ENCODE data around the gene SMIM3.
"Not testable (repeated sequence)": the region's sequence is repeated elsewhere in the genome, so short reads cannot be mapped to it uniquely, and the experiment has no call there.

Gene SMIM3

GRCh38 chr5:150783422-150783928 lies 4.9 kb downstream of the SMIM3 start:
- Histone ChIP-seq H3K36me3 (ENCODE audit: control insufficient read depth in 1 of 2, insufficient read depth in 2 of 2, low read length in 2 of 2) (peaks cover 0 to 12% of the 10 kb centered on the region in 2 donors), H3K4me3 (ENCODE audit: low read depth in 1 of 2, low read length in 2 of 2) (peak overlapping the region; percentile 15 to 30), H3K4me1 (ENCODE audit: control insufficient read depth in 1 of 2, insufficient read depth in 2 of 2, low read length in 2 of 2) (peaks cover 28 to 43% of the 10 kb centered on the region in 2 donors), H3K27me3 (ENCODE audit: low read depth, low read length) (no peaks in the 10 kb centered on the region), H3K27ac (ENCODE audit: low read length) (peak overlapping the region; percentile 94), H3K9me3 (ENCODE audit: control insufficient read depth in 1 of 2, low read length in 2 of 2) (no peaks in the 10 kb centered on the region)

- Histone ChIP-seq H3K36me3 (ENCODE audit: control insufficient read depth in 1 of 2, insufficient read depth in 2 of 2, low read length in 2 of 2) (peaks cover 0 to 6% of the 10 kb centered on the region in 2 donors), H3K27me3 (ENCODE audit: low read depth, low read length) (no peaks in the 10 kb centered on the region), H3K4me1 (ENCODE audit: control insufficient read depth in 1 of 2, insufficient read depth in 2 of 2, low read length in 2 of 2) (peaks cover 35 to 52% of the 10 kb centered on the region in 2 donors), H3K27ac (ENCODE audit: low read length) (no peak overlapping the region), H3K9me3 (ENCODE audit: control insufficient read depth in 1 of 2, low read length in 2 of 2) (no peaks in the 10 kb centered on the region), H3K4me3 (ENCODE audit: low read depth in 1 of 2, low read length in 2 of 2) (no peak overlapping the region)
Observed at GRCh38 chr5:150785950-150786349, 7.4 kb downstream of the SMIM3 start.

GRCh38 chr5:150786876-150787275 lies 8.3 kb downstream of the SMIM3 start:
- no peak overlapping the region for H3K4me3 ChIP-seq (ENCODE audit: low read depth in 1 of 2, low read length in 2 of 2)
- peaks cover 30 to 49% of the 10 kb centered on the region in 2 donors for H3K4me1 ChIP-seq (ENCODE audit: control insufficient read depth in 1 of 2, insufficient read depth in 2 of 2, low read length in 2 of 2)
- H3K27me3 ChIP-seq (ENCODE audit: low read depth, low read length), result no peaks in the 10 kb centered on the region
- peak overlapping the region; percentile 62 for H3K27ac ChIP-seq (ENCODE audit: low read length)
- no peaks in the 10 kb centered on the region for H3K9me3 ChIP-seq (ENCODE audit: control insufficient read depth in 1 of 2, low read length in 2 of 2)
- H3K36me3 ChIP-seq (ENCODE audit: control insufficient read depth in 1 of 2, insufficient read depth in 2 of 2, low read length in 2 of 2), result no peaks in the 10 kb centered on the region

- no peaks in the 10 kb centered on the region for H3K27me3 ChIP-seq (ENCODE audit: low read depth, low read length)
- no peaks in the 10 kb centered on the region for H3K36me3 ChIP-seq (ENCODE audit: control insufficient read depth in 1 of 2, insufficient read depth in 2 of 2, low read length in 2 of 2)
- H3K9me3 ChIP-seq (ENCODE audit: control insufficient read depth in 1 of 2, low read length in 2 of 2), result no peaks in the 10 kb centered on the region
- peaks cover 24 to 42% of the 10 kb centered on the region in 2 donors for H3K4me1 ChIP-seq (ENCODE audit: control insufficient read depth in 1 of 2, insufficient read depth in 2 of 2, low read length in 2 of 2)
- peak overlapping the region; percentile 62 for H3K27ac ChIP-seq (ENCODE audit: low read length)
- no peak overlapping the region for H3K4me3 ChIP-seq (ENCODE audit: low read depth in 1 of 2, low read length in 2 of 2)
Observed at GRCh38 chr5:150787656-150788055, 9.1 kb downstream of the SMIM3 start.

GRCh38 chr5:150788977-150789376 lies 10.4 kb downstream of the SMIM3 start:
- Histone ChIP-seq H3K27me3 (ENCODE audit: low read depth, low read length) (no peaks in the 10 kb centered on the region), H3K27ac (ENCODE audit: low read length) (no peak overlapping the region), H3K4me1 (ENCODE audit: control insufficient read depth in 1 of 2, insufficient read depth in 2 of 2, low read length in 2 of 2) (peaks cover 15 to 33% of the 10 kb centered on the region in 2 donors), H3K36me3 (ENCODE audit: control insufficient read depth in 1 of 2, insufficient read depth in 2 of 2, low read length in 2 of 2) (no peaks in the 10 kb centered on the region), H3K4me3 (ENCODE audit: low read depth in 1 of 2, low read length in 2 of 2) (no peak overlapping the region), H3K9me3 (ENCODE audit: control insufficient read depth in 1 of 2, low read length in 2 of 2) (no peaks in the 10 kb centered on the region)

GRCh38 chr5:150789450-150789849 lies 10.9 kb downstream of the SMIM3 start:
- H3K9me3 ChIP-seq (ENCODE audit: control insufficient read depth in 1 of 2, low read length in 2 of 2), result no peaks in the 10 kb centered on the region
- H3K36me3 ChIP-seq (ENCODE audit: control insufficient read depth in 1 of 2, insufficient read depth in 2 of 2, low read length in 2 of 2), result no peaks in the 10 kb centered on the region
- H3K4me3 ChIP-seq (ENCODE audit: low read depth in 1 of 2, low read length in 2 of 2), result peak overlapping the region; percentile 0 to 15
- no peaks in the 10 kb centered on the region for H3K27me3 ChIP-seq (ENCODE audit: low read depth, low read length)
- peak overlapping the region; percentile 85 for H3K27ac ChIP-seq (ENCODE audit: low read length)
- H3K4me1 ChIP-seq (ENCODE audit: control insufficient read depth in 1 of 2, insufficient read depth in 2 of 2, low read length in 2 of 2), result peaks cover 15 to 33% of the 10 kb centered on the region in 2 donors

- Histone ChIP-seq H3K27ac (ENCODE audit: low read length) (peak overlapping the region; percentile 85), H3K4me3 (ENCODE audit: low read depth in 1 of 2, low read length in 2 of 2) (peak overlapping the region; percentile 15 to 25)
Observed at GRCh38 chr5:150789943-150790611, 11.5 kb downstream of the SMIM3 start.

GRCh38 chr5:150791536-150791935 lies 13.0 kb downstream of the SMIM3 start:
- H3K4me1 ChIP-seq (ENCODE audit: control insufficient read depth in 1 of 2, insufficient read depth in 2 of 2, low read length in 2 of 2), result peaks cover 15 to 33% of the 10 kb centered on the region in 2 donors
- peak overlapping the region; percentile 2 for H3K27ac ChIP-seq (ENCODE audit: low read length)

More at GRCh38 chr5:150789943-150790611, 11.5 kb downstream of the SMIM3 start:
- H3K27me3 ChIP-seq (ENCODE audit: low read depth, low read length), result no peaks in the 10 kb centered on the region
- no peaks in the 10 kb centered on the region for H3K9me3 ChIP-seq (ENCODE audit: control insufficient read depth in 1 of 2, low read length in 2 of 2)
- peaks cover 0 to 1% of the 10 kb centered on the region in 2 donors for H3K36me3 ChIP-seq (ENCODE audit: control insufficient read depth in 1 of 2, insufficient read depth in 2 of 2, low read length in 2 of 2)
- peaks cover 15 to 33% of the 10 kb centered on the region in 2 donors for H3K4me1 ChIP-seq (ENCODE audit: control insufficient read depth in 1 of 2, insufficient read depth in 2 of 2, low read length in 2 of 2)

GRCh38 chr5:150793423-150793888 lies 14.9 kb downstream of the SMIM3 start:
- H3K4me3 ChIP-seq (ENCODE audit: low read depth in 1 of 2, low read length in 2 of 2); H3K9me3 ChIP-seq (ENCODE audit: control insufficient read depth in 1 of 2, low read length in 2 of 2); H3K27ac ChIP-seq (ENCODE audit: low read length); H3K27me3 ChIP-seq (ENCODE audit: low read depth, low read length): not testable (repeated sequence)
- H3K4me1 ChIP-seq (ENCODE audit: control insufficient read depth in 1 of 2, insufficient read depth in 2 of 2, low read length in 2 of 2), result peaks cover 15 to 20% of the 10 kb centered on the region in 2 donors
- peaks cover 20 to 21% of the 10 kb centered on the region in 2 donors for H3K36me3 ChIP-seq (ENCODE audit: control insufficient read depth in 1 of 2, insufficient read depth in 2 of 2, low read length in 2 of 2)

More at GRCh38 chr5:150791536-150791935, 13.0 kb downstream of the SMIM3 start:
- H3K4me3 ChIP-seq (ENCODE audit: low read depth in 1 of 2, low read length in 2 of 2), result no peak overlapping the region
- no peaks in the 10 kb centered on the region for H3K27me3 ChIP-seq (ENCODE audit: low read depth, low read length)
- no peaks in the 10 kb centered on the region for H3K9me3 ChIP-seq (ENCODE audit: control insufficient read depth in 1 of 2, low read length in 2 of 2)
- peaks cover 11 to 15% of the 10 kb centered on the region in 2 donors for H3K36me3 ChIP-seq (ENCODE audit: control insufficient read depth in 1 of 2, insufficient read depth in 2 of 2, low read length in 2 of 2)

GRCh38 chr5:150794927-150795326 lies 16.4 kb downstream of the SMIM3 start:
- Histone ChIP-seq H3K4me1 (ENCODE audit: control insufficient read depth in 1 of 2, insufficient read depth in 2 of 2, low read length in 2 of 2) (peaks cover 6 to 8% of the 10 kb centered on the region in 2 donors), H3K36me3 (ENCODE audit: control insufficient read depth in 1 of 2, insufficient read depth in 2 of 2, low read length in 2 of 2) (peaks cover 20 to 21% of the 10 kb centered on the region in 2 donors), H3K4me3 (ENCODE audit: low read depth in 1 of 2, low read length in 2 of 2) (no peak overlapping the region), H3K27ac (ENCODE audit: low read length) (no peak overlapping the region), H3K9me3 (ENCODE audit: control insufficient read depth in 1 of 2, low read length in 2 of 2) (no peaks in the 10 kb centered on the region), H3K27me3 (ENCODE audit: low read depth, low read length) (no peaks in the 10 kb centered on the region)

- Histone ChIP-seq H3K36me3 (ENCODE audit: control insufficient read depth in 1 of 2, insufficient read depth in 2 of 2, low read length in 2 of 2) (peaks cover 20 to 21% of the 10 kb centered on the region in 2 donors), H3K27ac (ENCODE audit: low read length) (no peak overlapping the region), H3K4me3 (ENCODE audit: low read depth in 1 of 2, low read length in 2 of 2) (no peak overlapping the region), H3K9me3 (ENCODE audit: control insufficient read depth in 1 of 2, low read length in 2 of 2) (no peaks in the 10 kb centered on the region), H3K4me1 (ENCODE audit: control insufficient read depth in 1 of 2, insufficient read depth in 2 of 2, low read length in 2 of 2) (no peaks in the 10 kb centered on the region), H3K27me3 (ENCODE audit: low read depth, low read length) (no peaks in the 10 kb centered on the region)
Observed at GRCh38 chr5:150797384-150797783, 18.8 kb downstream of the SMIM3 start.
